OCI-LY3 (cell line): ENCODE measurements around the gene FGF7.

Experiments used
- CTCF ChIP-seq: fragments of 200-600, 300-600 bp; sonication (generic); IDR thresholded peaks from 2 replicates; pipeline ENCODE4 v1.5.1; 2014; ENCODE audit warnings: antibody characterized with exemption, low read length, low read depth
- EZH2phosphoT487 ChIP-seq: fragments of 200-600 bp; shearing (Covaris generic); IDR thresholded peaks from 2 replicates; pipeline ENCODE4 v1.6.1; 2018; ENCODE audit warnings: antibody characterized with exemption, mixed run types, low read depth

DNA sequence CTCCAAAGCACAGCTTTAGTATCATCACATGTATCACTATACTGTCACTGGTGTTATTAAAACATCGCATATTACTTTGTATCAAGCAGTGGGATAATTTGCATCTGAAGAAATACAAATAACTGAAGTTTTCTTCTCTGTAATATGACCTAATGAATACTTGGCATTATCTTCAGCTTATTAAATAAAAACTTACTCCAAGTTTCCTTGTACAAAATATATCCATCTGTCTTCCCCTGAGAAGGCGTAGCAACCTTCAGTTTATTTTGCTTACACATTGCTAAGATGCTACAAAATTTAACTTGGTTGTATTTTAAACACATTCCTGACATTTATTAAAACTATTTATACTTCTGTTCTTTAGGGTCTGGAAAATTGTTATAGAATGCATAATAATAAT lies 13.7 kb downstream of the FGF7 start:
- TF ChIP-seq CTCF (no peak), EZH2phosphoT487 (no peak)
